HepG2 (cell line): ENCODE measurements around the gene TSACC. TPM values are rescaled to one million over a fixed set of nuclear protein-coding genes. Genes with fewer than 3 reads are reported as not detected.

Source experiments
- ZKSCAN5 ChIP-seq: sonication (generic); formaldehyde crosslinking; IDR thresholded peaks from 2 replicates; pipeline ENCODE4 v1.5.1; 2020; ENCODE audit warnings: mild to moderate bottlenecking, missing genetic modification reagents
- polyA plus RNA-seq, 8 experiments: library from polyadenylated mRNA; depleted of rRNA in 3 of 8; stranded (reverse) in 7 of 8; unstranded in 1 of 8; fragments of >200 nt; fragmentation: Illumina TruSeq in 4 of 8; extraction: Trizol in 4 of 8; gene quantifications; 2 replicates each; pipeline versions ENCODE4 v1.2.1 to v1.2.3, GENCODE V29; 2011 to 2016; ENCODE audit warnings: low read depth in 4 of 8, missing spikeins in 1 of 8, mixed read lengths in 1 of 8; ENCODE audit not compliant: insufficient read depth in 1 of 8
- total RNA-seq, 5 experiments: library from RNA; depleted of rRNA; stranded (reverse); fragments of >200 nt; fragmentation: Illumina TruSeq; extraction: Trizol; gene quantifications; 2 replicates each; pipeline ENCODE4 v1.2.3, GENCODE V29; 2016; ENCODE audit warnings: low read depth in 1 of 5
- TF ChIP-seq, protein P1 (sequence below): sonication (generic); formaldehyde crosslinking; IDR thresholded peaks from 2 replicates; pipeline ENCODE4 v1.9.0; 2021; ENCODE audit warnings: missing genetic modification reagents, mild to moderate bottlenecking, borderline replicate concordance
- TF ChIP-seq, protein P2 (sequence below): sonication (generic); formaldehyde crosslinking; IDR thresholded peaks from 2 replicates; pipeline ENCODE4 v1.4.0; 2020; ENCODE audit warnings: missing genetic modification reagents, borderline replicate concordance
- TF ChIP-seq, protein P3 (sequence below): sonication (generic); formaldehyde crosslinking; IDR thresholded peaks from 2 replicates; pipeline ENCODE4 v1.4.0; 2020; ENCODE audit warnings: missing genetic modification reagents
- TF ChIP-seq, protein P4 (sequence below): sonication (generic); formaldehyde crosslinking; IDR thresholded peaks from 2 replicates; pipeline ENCODE4 v1.5.1; 2020; ENCODE audit warnings: mild to moderate bottlenecking, missing genetic modification reagents, moderate library complexity
- TF ChIP-seq, protein P5 (sequence below): sonication (generic); formaldehyde crosslinking; IDR thresholded peaks from 2 replicates; pipeline ENCODE4 v1.8.0; 2022; ENCODE audit warnings: mild to moderate bottlenecking, missing genetic modification reagents

Gene TSACC
- total and polyA plus RNA-seq, 2 of the 13 experiments (the other 11 are each of a cell fraction or from before 2014, with no cell fraction given), result 1.5 to 2.6 TPM

DNA sequence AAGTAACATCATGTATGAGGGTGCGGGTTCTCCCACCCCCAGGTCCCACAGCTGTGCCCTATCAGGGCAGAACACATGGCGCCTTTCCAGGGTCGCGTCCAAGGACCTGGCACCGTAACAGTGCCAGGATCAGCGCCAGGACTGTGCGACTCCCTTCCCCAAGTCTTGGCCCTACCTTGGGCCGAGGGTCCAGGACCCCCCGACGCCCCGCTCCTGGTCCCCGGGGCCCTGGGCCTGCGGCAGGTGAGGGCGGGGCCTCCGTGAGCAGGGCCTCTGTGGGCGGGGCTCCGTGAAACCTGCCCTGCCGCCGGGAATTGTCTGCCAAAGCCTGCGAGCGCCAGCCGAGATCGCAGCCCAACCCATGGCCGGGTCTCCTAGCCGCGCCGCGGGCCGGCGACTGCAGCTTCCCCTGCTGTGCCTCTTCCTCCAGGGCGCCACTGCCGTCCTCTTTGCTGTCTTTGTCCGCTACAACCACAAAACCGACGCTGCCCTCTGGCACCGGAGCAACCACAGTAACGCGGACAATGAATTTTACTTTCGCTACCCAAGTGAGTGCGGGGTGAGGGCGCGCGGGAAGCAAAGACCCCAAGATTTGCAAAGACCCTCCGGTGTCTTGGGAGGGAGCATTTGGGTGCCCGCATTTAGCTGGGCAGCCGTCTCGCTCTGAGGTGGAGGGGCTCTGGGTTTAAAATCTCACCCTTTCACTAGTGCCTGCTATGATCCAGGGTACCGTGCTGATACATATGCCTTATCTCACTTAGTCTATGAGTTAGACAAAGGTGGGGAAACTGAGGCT lies 30.8 kb downstream of the TSACC start, which contains the start of gene RHBG (continued):
- TF ChIP-seq, protein P1, sequence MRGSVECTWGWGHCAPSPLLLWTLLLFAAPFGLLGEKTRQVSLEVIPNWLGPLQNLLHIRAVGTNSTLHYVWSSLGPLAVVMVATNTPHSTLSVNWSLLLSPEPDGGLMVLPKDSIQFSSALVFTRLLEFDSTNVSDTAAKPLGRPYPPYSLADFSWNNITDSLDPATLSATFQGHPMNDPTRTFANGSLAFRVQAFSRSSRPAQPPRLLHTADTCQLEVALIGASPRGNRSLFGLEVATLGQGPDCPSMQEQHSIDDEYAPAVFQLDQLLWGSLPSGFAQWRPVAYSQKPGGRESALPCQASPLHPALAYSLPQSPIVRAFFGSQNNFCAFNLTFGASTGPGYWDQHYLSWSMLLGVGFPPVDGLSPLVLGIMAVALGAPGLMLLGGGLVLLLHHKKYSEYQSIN (CRISPR knock-in tag), result no peak
- TF ChIP-seq, protein P2, sequence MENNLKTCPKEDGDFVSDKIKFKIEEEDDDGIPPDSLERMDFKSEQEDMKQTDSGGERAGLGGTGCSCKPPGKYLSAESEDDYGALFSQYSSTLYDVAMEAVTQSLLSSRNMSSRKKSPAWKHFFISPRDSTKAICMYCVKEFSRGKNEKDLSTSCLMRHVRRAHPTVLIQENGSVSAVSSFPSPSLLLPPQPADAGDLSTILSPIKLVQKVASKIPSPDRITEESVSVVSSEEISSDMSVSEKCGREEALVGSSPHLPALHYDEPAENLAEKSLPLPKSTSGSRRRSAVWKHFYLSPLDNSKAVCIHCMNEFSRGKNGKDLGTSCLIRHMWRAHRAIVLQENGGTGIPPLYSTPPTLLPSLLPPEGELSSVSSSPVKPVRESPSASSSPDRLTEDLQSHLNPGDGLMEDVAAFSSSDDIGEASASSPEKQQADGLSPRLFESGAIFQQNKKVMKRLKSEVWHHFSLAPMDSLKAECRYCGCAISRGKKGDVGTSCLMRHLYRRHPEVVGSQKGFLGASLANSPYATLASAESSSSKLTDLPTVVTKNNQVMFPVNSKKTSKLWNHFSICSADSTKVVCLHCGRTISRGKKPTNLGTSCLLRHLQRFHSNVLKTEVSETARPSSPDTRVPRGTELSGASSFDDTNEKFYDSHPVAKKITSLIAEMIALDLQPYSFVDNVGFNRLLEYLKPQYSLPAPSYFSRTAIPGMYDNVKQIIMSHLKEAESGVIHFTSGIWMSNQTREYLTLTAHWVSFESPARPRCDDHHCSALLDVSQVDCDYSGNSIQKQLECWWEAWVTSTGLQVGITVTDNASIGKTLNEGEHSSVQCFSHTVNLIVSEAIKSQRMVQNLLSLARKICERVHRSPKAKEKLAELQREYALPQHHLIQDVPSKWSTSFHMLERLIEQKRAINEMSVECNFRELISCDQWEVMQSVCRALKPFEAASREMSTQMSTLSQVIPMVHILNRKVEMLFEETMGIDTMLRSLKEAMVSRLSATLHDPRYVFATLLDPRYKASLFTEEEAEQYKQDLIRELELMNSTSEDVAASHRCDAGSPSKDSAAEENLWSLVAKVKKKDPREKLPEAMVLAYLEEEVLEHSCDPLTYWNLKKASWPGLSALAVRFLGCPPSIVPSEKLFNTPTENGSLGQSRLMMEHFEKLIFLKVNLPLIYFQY (CRISPR knock-in tag), result peak; percentile 34; the same call in 1 of the 2 replicates
- TF ChIP-seq, protein P3, sequence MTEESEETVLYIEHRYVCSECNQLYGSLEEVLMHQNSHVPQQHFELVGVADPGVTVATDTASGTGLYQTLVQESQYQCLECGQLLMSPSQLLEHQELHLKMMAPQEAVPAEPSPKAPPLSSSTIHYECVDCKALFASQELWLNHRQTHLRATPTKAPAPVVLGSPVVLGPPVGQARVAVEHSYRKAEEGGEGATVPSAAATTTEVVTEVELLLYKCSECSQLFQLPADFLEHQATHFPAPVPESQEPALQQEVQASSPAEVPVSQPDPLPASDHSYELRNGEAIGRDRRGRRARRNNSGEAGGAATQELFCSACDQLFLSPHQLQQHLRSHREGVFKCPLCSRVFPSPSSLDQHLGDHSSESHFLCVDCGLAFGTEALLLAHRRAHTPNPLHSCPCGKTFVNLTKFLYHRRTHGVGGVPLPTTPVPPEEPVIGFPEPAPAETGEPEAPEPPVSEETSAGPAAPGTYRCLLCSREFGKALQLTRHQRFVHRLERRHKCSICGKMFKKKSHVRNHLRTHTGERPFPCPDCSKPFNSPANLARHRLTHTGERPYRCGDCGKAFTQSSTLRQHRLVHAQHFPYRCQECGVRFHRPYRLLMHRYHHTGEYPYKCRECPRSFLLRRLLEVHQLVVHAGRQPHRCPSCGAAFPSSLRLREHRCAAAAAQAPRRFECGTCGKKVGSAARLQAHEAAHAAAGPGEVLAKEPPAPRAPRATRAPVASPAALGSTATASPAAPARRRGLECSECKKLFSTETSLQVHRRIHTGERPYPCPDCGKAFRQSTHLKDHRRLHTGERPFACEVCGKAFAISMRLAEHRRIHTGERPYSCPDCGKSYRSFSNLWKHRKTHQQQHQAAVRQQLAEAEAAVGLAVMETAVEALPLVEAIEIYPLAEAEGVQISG, result peak; percentile 50; the same call in 1 of the 2 replicates
- TF ChIP-seq, protein P4, sequence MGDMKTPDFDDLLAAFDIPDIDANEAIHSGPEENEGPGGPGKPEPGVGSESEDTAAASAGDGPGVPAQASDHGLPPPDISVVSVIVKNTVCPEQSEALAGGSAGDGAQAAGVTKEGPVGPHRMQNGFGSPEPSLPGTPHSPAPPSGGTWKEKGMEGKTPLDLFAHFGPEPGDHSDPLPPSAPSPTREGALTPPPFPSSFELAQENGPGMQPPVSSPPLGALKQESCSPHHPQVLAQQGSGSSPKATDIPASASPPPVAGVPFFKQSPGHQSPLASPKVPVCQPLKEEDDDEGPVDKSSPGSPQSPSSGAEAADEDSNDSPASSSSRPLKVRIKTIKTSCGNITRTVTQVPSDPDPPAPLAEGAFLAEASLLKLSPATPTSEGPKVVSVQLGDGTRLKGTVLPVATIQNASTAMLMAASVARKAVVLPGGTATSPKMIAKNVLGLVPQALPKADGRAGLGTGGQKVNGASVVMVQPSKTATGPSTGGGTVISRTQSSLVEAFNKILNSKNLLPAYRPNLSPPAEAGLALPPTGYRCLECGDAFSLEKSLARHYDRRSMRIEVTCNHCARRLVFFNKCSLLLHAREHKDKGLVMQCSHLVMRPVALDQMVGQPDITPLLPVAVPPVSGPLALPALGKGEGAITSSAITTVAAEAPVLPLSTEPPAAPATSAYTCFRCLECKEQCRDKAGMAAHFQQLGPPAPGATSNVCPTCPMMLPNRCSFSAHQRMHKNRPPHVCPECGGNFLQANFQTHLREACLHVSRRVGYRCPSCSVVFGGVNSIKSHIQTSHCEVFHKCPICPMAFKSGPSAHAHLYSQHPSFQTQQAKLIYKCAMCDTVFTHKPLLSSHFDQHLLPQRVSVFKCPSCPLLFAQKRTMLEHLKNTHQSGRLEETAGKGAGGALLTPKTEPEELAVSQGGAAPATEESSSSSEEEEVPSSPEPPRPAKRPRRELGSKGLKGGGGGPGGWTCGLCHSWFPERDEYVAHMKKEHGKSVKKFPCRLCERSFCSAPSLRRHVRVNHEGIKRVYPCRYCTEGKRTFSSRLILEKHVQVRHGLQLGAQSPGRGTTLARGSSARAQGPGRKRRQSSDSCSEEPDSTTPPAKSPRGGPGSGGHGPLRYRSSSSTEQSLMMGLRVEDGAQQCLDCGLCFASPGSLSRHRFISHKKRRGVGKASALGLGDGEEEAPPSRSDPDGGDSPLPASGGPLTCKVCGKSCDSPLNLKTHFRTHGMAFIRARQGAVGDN, result peak; percentile 83
- TF ChIP-seq ZKSCAN5 (CRISPR knock-in tag), result no peak
- TF ChIP-seq, protein P5, sequence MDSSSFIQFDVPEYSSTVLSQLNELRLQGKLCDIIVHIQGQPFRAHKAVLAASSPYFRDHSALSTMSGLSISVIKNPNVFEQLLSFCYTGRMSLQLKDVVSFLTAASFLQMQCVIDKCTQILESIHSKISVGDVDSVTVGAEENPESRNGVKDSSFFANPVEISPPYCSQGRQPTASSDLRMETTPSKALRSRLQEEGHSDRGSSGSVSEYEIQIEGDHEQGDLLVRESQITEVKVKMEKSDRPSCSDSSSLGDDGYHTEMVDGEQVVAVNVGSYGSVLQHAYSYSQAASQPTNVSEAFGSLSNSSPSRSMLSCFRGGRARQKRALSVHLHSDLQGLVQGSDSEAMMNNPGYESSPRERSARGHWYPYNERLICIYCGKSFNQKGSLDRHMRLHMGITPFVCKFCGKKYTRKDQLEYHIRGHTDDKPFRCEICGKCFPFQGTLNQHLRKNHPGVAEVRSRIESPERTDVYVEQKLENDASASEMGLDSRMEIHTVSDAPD (CRISPR knock-in tag), result peak; percentile 28; the same call in 1 of the 2 replicates
